Thyroid gland (tissue), 4 donors: ENCODE results near the gene ZDHHC11B.

ENCODE experiments used
- POLR2A ChIP-seq, 2 donors: fragments of 450-650 bp; IDR thresholded peaks; one replicate each; pipeline ENCODE4 v1.6.1; 2017; ENCODE audit warnings: antibody characterized with exemption in 2 of 2, mild to moderate bottlenecking in 2 of 2, moderate library complexity in 1 of 2
- TF ChIP-seq, protein P1 (sequence below), 6 experiments: fragments of 200-600 bp in 3 of 6; fragments of 450-650 bp in 3 of 6; sonication (generic) in 3 of 6; IDR thresholded peaks; one replicate each; pipeline ENCODE4 v1.5.1; 2016 to 2019; ENCODE audit warnings: antibody characterized with exemption in 6 of 6, mild to moderate bottlenecking in 2 of 6, inconsistent platforms in 1 of 6, moderate library complexity in 1 of 6

DNA sequence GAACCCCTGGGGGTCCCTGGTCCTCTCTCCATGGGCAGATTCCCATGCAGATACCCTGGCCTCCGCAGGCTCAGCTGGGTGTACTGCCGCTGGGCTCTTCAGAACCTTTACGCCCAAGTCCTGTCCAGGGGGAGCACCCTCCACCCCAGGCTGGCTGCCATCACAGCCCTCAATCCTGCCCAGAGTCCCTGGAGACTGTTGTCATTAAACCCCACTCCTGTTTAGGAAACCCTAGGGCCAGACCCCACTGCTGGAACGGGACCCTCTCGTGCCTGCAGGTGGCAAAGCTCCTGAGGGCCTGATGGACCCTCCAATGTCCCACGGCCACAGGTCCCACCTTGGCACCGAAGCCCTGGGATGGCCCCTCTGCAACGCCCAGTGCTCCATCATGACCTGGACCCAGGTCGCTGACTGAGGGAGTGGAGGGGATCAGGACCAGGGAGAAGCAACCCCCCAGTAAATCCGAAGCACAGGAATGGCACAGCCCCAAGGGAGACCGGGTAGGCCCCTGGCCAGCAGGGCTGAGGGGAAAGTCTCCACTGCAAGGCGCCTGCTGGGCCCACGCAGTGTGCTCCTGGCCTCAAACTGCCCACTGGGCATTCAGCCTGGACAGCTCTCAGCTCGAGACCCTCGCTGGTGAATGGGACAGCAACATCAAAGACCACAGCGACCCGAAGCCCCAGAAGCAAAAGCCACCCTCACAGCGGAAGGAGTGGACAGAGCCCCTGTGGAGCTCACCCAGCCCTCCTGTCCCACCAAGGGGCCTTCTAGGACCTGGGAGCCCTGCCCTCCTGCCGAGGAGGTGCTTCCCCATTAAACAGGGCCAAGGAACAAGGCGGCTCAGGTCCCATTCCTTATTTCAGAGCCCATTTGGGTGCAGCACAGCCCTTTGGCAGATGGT is 8.3 kb downstream of the ZDHHC11B start:
- TF ChIP-seq, protein P1, sequence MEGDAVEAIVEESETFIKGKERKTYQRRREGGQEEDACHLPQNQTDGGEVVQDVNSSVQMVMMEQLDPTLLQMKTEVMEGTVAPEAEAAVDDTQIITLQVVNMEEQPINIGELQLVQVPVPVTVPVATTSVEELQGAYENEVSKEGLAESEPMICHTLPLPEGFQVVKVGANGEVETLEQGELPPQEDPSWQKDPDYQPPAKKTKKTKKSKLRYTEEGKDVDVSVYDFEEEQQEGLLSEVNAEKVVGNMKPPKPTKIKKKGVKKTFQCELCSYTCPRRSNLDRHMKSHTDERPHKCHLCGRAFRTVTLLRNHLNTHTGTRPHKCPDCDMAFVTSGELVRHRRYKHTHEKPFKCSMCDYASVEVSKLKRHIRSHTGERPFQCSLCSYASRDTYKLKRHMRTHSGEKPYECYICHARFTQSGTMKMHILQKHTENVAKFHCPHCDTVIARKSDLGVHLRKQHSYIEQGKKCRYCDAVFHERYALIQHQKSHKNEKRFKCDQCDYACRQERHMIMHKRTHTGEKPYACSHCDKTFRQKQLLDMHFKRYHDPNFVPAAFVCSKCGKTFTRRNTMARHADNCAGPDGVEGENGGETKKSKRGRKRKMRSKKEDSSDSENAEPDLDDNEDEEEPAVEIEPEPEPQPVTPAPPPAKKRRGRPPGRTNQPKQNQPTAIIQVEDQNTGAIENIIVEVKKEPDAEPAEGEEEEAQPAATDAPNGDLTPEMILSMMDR (IDR thresholded peaks at IDR 0.05), result no peak
- TF ChIP-seq POLR2A (IDR thresholded peaks at IDR 0.05), result no peak
